Duodenal mucosa (tissue), 2 donors: ENCODE measurements around the gene TMEM92.
"Not testable (repeated sequence)": the region's sequence is repeated elsewhere in the genome, so short reads cannot be mapped to it uniquely, and the experiment has no call there.

ENCODE experiments used
- H3K27ac ChIP-seq: one replicate; pipeline ENCODE4 v1.7.0; 2013; ENCODE audit warnings: low read depth, low read length
- H3K27me3 ChIP-seq, 2 donors: one replicate each; pipeline ENCODE4 v1.7.0; 2013; ENCODE audit warnings: low read length in 2 of 2, control low read depth in 1 of 2; ENCODE audit not compliant: insufficient read depth in 2 of 2, control insufficient read depth in 1 of 2
- H3K36me3 ChIP-seq, 2 donors: one replicate each; pipeline ENCODE4 v1.7.0; 2013; ENCODE audit warnings: low read length in 2 of 2, control low read depth in 1 of 2; ENCODE audit not compliant: insufficient read depth in 2 of 2, control insufficient read depth in 1 of 2
- H3K4me1 ChIP-seq, 2 donors: one replicate each; pipeline ENCODE4 v1.7.0; 2013; ENCODE audit warnings: low read length in 2 of 2, control low read depth in 1 of 2; ENCODE audit not compliant: insufficient read depth in 2 of 2, control insufficient read depth in 1 of 2
- H3K4me3 ChIP-seq, 2 donors: one replicate each; pipeline ENCODE4 v1.7.0; 2013; ENCODE audit warnings: low read length in 2 of 2, low read depth in 1 of 2
- H3K9ac ChIP-seq, 2 donors: one replicate each; pipeline ENCODE4 v1.7.0; 2013; ENCODE audit warnings: low read length in 2 of 2, low read depth in 1 of 2
- H3K9me3 ChIP-seq, 2 donors: one replicate each; pipeline ENCODE4 v1.7.0; 2013; ENCODE audit warnings: low read length in 2 of 2, control low read depth in 1 of 2; ENCODE audit not compliant: control insufficient read depth in 1 of 2

TMEM92 gene

DNA sequence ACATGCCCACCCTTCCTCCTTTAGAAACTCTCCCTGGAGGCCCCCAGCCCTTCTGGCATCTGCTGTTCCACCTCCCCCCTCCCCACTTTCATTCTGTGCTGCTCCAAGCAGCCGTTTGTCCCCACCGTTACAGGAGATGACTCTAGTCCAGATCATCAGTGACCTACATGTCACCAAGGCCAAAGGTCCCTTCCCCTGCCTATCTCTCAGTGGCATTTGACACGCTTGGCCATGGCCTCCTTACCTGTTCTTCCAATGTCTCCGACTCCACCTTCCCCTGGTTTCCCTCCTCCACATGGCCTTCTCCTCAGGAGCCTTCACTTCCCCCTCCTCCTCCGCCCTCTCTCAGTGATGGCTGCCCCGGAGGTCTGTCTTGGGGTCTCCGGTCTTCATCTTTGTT, 9.4 kb downstream of the TMEM92 start:
- H3K27ac ChIP-seq = no peak overlapping the region

DNA sequence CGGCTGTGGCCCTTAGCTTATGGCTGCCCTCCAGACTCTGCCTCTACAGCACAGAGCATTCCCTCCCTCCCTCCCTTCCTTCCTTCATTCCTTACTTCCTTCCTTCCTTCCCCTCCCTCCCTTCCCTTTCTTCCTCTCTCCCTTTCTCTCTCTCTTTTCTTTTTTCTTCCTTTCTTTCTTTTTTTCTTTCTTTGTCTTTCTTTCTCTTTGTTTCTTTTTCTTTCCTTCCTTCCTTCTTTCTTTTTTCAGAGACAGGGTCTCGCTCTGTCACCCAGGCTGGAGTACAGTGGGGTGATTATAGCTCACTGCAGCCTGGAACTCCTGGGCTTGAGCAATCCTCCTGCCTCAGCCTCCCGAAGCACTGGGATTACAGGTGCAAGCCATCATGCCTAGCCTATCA, 11.7 kb downstream of the TMEM92 start:
- Histone ChIP-seq H3K36me3 (peaks cover 0 to 1% of the 10 kb centered on the region in 2 donors), H3K9me3 (no peaks in the 10 kb centered on the region), H3K9ac (no peak overlapping the region), H3K27me3 (peaks cover 0 to 4% of the 10 kb centered on the region in 2 donors), H3K4me1 (peaks cover 15 to 27% of the 10 kb centered on the region in 2 donors), H3K4me3 (no peak overlapping the region), H3K27ac (no peak overlapping the region)

More for the DNA sequence above, 9.4 kb downstream of the TMEM92 start:
- Histone ChIP-seq H3K9me3 (no peaks in the 10 kb centered on the region), H3K9ac (no peak overlapping the region), H3K36me3 (peaks cover 0 to 4% of the 10 kb centered on the region in 2 donors), H3K27me3 (peaks cover 0 to 4% of the 10 kb centered on the region in 2 donors), H3K4me1 (peaks cover 27 to 31% of the 10 kb centered on the region in 2 donors), H3K4me3 (no peak overlapping the region)

DNA sequence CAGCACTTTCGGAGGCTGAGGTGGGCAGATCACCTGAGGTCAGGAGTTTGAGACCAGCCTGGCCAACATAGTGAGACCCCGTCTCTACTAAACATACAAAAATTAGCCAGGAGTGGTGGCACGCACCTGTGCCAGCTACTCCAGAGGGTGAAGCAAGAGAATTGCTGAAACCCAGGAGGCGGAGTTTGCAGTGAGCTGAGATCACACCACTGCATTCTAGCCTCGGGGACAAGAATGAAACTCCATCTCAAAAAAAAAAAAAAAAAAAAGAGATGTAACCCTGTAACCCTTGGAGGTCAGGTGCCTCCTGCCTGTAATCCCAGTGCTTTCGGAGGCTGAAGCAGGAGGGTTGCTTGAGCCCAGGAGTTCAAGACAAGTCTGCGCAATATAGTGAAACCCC, 13.0 kb downstream of the TMEM92 start:
- H3K4me1 ChIP-seq = peaks cover 6 to 17% of the 10 kb centered on the region in 2 donors
- H3K9me3 ChIP-seq, H3K9ac ChIP-seq, H3K27me3 ChIP-seq, H3K36me3 ChIP-seq, H3K4me3 ChIP-seq, H3K27ac ChIP-seq: not testable (repeated sequence)

DNA sequence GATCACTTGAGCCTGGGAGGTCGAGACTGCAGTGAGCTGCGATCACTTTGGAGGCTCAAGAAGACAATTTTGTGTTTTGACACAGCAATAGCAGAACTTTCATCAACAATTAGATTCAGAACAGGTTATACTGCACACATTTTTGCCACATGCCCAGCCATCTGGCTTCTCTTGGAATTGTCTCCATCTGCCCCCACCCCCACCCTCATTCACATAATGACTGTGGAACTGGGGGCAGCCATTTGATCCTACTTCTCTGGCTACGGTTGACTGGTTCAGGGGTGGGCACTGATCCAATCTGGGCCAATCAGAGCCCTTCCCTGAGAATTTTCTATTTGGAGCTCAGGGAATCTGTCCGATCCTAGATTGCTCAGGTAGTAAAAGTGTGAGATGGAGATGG, 14.0 kb downstream of the TMEM92 start:
- H3K4me1 ChIP-seq = peaks cover 6 to 17% of the 10 kb centered on the region in 2 donors
- H3K36me3 ChIP-seq = no peaks in the 10 kb centered on the region
- no peak overlapping the region for H3K9ac ChIP-seq
- H3K27ac ChIP-seq = no peak overlapping the region
- no peak overlapping the region for H3K4me3 ChIP-seq
- H3K9me3 ChIP-seq = no peaks in the 10 kb centered on the region
- peaks cover 0 to 4% of the 10 kb centered on the region in 2 donors for H3K27me3 ChIP-seq

DNA sequence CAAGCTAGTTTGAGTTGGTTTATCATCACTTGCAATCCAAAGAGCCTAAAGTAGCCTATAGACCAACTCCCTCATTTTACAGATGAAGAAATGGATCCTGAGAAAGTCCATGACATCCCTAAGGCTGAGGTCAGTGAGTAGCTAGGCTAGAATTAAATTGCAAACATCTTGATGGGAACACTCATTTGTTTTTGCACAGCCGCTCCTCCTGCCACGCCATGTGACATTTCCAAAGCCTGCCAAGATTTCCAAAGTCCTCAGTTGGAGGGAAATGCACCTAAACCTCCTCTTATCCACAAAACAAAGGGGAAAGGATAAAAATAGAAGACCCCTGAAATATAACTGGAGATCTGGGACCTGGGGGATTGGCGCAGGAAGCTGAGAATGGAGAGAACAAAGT, 15.0 kb downstream of the TMEM92 start:
- H3K4me3 ChIP-seq = no peak overlapping the region
- H3K9ac ChIP-seq = peak overlapping the region in 1 of 2 donors; percentile 7

DNA sequence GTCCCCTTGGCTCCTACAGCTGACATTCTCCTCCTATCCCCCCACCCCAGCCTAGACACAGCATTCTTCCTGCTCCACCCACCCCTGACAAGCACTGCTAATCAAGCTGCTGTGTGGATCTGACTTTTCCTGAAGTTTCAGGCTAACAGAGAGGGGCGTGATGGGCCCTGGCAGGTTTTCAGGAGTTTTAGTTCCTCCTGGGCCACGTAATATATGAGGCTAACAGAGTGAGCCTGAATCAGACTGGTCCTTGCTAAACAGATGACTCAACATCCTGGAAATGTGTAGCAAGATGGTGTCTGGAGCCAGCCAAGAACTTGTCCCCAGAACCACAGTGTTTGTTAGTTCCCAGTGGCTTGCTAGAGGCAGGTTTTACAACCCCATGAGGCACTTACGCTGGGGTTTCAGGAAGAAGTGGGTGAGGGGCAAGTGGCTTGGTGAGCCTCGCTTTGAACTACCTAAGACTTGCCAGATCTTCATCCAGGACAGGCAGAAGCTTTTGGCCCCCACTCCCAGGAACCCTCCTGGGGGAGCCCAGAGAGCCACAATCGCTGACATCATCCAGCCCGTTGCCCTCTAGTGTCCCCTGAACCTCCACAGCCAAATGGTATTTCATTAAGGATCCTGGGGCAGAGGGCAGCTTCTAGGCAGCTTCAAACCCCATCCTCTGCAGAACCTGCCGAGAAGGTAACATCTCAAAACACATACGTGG, 15.9 kb downstream of the TMEM92 start:
- no peak overlapping the region for H3K4me3 ChIP-seq
- H3K9ac ChIP-seq = no peak overlapping the region
- peaks cover 0 to 4% of the 10 kb centered on the region in 2 donors for H3K27me3 ChIP-seq
- peak overlapping the region; percentile 37 for H3K27ac ChIP-seq
- no peaks in the 10 kb centered on the region for H3K36me3 ChIP-seq
- H3K4me1 ChIP-seq = peaks cover 6 to 17% of the 10 kb centered on the region in 2 donors
- no peaks in the 10 kb centered on the region for H3K9me3 ChIP-seq

More for the DNA sequence above, 15.0 kb downstream of the TMEM92 start:
- no peak overlapping the region for H3K27ac ChIP-seq
- H3K9me3 ChIP-seq = no peaks in the 10 kb centered on the region
- H3K4me1 ChIP-seq = peaks cover 6 to 17% of the 10 kb centered on the region in 2 donors
- peaks cover 0 to 4% of the 10 kb centered on the region in 2 donors for H3K27me3 ChIP-seq
- no peaks in the 10 kb centered on the region for H3K36me3 ChIP-seq

DNA sequence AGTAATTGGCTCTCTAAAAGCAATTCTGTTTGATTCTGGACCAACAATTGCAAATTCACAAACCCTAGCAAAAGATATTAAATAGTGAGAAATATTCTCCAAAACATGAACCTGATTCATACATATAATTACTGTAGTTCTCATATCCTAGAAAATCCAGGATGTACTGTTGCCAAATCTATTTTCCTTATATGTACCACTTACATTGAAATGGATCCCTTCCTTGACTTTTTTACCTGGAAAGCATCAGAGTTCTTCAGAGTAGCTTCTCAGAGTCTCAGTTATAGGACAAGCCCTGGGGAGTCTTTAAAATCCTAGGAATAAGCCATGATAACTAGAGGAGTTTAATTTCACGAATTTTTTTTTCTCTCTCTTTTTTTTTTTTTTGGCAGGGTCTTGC, 16.7 kb downstream of the TMEM92 start:
- H3K36me3 ChIP-seq = no peaks in the 10 kb centered on the region
- no peak overlapping the region for H3K9ac ChIP-seq
- H3K27me3 ChIP-seq = peaks cover 0 to 4% of the 10 kb centered on the region in 2 donors
- no peak overlapping the region for H3K27ac ChIP-seq
- H3K9me3 ChIP-seq = no peaks in the 10 kb centered on the region
- peaks cover 6 to 17% of the 10 kb centered on the region in 2 donors for H3K4me1 ChIP-seq
- H3K4me3 ChIP-seq = no peak overlapping the region

DNA sequence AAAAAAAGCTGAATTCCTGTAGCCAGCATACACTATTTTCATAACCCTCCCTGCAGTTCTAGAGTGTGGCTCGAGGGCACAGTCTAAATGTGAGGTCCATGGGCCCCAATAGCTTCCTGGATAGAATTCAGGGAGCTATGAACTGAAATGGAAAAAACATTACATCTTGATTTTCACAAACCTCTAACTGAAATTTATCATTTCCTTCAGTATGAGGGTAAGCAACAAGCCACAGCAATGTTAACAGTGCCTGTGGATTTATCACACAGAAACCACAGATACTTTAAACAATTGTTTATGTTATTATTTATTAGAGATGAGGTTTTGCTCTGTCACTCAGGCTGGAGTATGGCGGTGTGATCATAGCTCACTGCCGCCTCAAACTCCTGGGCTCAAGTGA, 18.2 kb downstream of the TMEM92 start:
- no peaks in the 10 kb centered on the region for H3K36me3 ChIP-seq
- H3K9me3 ChIP-seq = no peaks in the 10 kb centered on the region
- H3K4me1 ChIP-seq = peaks cover 6 to 17% of the 10 kb centered on the region in 2 donors

DNA sequence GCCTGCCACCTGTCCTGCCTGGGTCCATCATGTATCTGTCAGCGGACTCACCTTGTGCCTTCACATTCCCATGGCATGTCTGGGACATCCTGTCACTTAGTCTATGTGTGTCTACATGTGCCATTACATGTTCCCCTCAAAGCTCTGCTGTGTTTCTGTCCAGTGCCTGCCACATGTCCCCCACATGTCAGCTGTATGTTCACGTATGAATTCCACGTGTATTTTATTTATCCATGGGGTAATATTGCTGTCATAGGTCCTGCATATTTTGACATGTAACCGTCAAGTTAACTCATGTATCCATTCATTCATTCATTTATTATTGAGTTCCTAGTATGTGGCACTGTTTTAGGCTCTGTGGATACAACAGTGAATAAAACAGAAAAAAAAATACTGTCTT, 20.8 kb downstream of the TMEM92 start:
- H3K4me3 ChIP-seq = no peak overlapping the region
- H3K27ac ChIP-seq = no peak overlapping the region
- H3K9ac ChIP-seq = no peak overlapping the region
- peaks cover 3 to 7% of the 10 kb centered on the region in 2 donors for H3K4me1 ChIP-seq
- H3K9me3 ChIP-seq = no peaks in the 10 kb centered on the region
- H3K36me3 ChIP-seq = no peaks in the 10 kb centered on the region
- H3K27me3 ChIP-seq = no peaks in the 10 kb centered on the region

More for the DNA sequence above, 18.2 kb downstream of the TMEM92 start:
- no peaks in the 10 kb centered on the region for H3K27me3 ChIP-seq
- no peak overlapping the region for H3K27ac ChIP-seq
- H3K4me3 ChIP-seq = no peak overlapping the region
- no peak overlapping the region for H3K9ac ChIP-seq

DNA sequence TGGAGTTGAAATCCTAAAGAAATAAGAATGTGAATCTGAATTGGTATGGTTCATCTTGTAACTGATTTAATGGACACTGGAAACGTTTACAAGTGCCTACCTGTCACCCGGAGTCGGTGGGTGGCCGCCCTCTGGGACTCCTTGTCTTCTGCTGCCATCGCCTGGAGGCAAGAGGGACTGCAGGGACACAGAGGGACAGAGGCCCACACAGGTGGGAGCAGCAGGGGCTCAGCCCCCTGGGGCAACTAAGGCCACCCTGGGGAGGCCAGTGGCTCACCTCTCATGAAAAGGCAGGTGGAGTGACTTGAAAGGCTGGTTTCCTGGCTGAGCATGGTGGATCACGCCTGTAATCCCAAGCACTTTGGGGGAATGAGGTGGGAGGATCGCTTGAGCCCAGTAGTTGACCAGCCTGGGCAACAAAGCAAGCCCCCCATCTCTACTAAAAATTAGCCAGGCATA, 23.2 kb downstream of the TMEM92 start:
- Histone ChIP-seq H3K27me3 (no peaks in the 10 kb centered on the region), H3K4me1 (no peaks in the 10 kb centered on the region), H3K27ac (no peak overlapping the region), H3K36me3 (no peaks in the 10 kb centered on the region), H3K9ac (no peak overlapping the region), H3K4me3 (no peak overlapping the region), H3K9me3 (no peaks in the 10 kb centered on the region)
